ENCODE results near the gene GYS2.

DNA sequence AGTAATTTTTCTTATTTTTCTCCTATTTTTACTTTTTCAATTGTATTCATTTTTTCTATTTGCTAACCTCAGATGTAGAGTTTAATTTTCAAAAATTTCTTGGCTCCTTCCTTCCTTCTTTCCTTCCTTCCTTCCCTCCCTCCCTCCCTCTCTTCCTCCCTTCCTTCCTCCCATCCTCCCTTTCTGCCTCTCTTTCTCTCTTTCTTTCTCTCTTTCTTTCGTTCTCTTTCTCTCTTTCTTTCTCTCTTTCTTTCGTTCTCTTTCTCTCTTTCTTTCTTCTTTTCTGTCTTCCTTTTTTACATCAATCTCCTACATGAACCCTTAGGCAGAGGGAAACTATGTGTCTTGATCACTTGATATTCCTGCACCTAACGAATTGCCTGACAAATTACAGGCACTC is 12.4 kb upstream of the GYS2 start:
- TF ChIP-seq, protein P1, sequence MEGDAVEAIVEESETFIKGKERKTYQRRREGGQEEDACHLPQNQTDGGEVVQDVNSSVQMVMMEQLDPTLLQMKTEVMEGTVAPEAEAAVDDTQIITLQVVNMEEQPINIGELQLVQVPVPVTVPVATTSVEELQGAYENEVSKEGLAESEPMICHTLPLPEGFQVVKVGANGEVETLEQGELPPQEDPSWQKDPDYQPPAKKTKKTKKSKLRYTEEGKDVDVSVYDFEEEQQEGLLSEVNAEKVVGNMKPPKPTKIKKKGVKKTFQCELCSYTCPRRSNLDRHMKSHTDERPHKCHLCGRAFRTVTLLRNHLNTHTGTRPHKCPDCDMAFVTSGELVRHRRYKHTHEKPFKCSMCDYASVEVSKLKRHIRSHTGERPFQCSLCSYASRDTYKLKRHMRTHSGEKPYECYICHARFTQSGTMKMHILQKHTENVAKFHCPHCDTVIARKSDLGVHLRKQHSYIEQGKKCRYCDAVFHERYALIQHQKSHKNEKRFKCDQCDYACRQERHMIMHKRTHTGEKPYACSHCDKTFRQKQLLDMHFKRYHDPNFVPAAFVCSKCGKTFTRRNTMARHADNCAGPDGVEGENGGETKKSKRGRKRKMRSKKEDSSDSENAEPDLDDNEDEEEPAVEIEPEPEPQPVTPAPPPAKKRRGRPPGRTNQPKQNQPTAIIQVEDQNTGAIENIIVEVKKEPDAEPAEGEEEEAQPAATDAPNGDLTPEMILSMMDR (IDR thresholded peaks at IDR 0.05) = no peak
- no peak for TF ChIP-seq POLR2A (IDR thresholded peaks at IDR 0.05)

Data from lower leg skin (tissue), 3 donors.